H7 (cell line): ENCODE measurements around the gene A2M. TPM values are rescaled to one million over a fixed set of nuclear protein-coding genes. Genes with fewer than 3 reads are reported as not detected.

ENCODE experiments used
- DNase-seq: peaks from one replicate; pipeline ENCODE4 v3.0.0; 2012
- H3K27me3 ChIP-seq: 2 replicates; pipeline ENCODE4 v1.6.0; 2011; ENCODE audit warnings: mild to moderate bottlenecking, low read length; ENCODE audit not compliant: control insufficient read depth, insufficient read depth
- H3K36me3 ChIP-seq: replicated peaks from 2 replicates; pipeline ENCODE4 v1.5.1; 2011; ENCODE audit warnings: low read length; ENCODE audit not compliant: control insufficient read depth, insufficient read depth
- H3K4me3 ChIP-seq: 2 replicates; pipeline ENCODE4 v1.5.1; 2011; ENCODE audit warnings: low read depth, mild to moderate bottlenecking, control low read depth, low read length, moderate library complexity; ENCODE audit not compliant: insufficient read depth
- total RNA-seq: library from RNA; depleted of rRNA; stranded (reverse); fragments of >200 nt; shearing (Covaris generic); gene quantifications from 2 replicates; pipeline ENCODE4 v1.2.3, GENCODE V29; 2014

The A2M gene
- total RNA-seq, 1 experiment from 2014 or later: not detected

DNA sequence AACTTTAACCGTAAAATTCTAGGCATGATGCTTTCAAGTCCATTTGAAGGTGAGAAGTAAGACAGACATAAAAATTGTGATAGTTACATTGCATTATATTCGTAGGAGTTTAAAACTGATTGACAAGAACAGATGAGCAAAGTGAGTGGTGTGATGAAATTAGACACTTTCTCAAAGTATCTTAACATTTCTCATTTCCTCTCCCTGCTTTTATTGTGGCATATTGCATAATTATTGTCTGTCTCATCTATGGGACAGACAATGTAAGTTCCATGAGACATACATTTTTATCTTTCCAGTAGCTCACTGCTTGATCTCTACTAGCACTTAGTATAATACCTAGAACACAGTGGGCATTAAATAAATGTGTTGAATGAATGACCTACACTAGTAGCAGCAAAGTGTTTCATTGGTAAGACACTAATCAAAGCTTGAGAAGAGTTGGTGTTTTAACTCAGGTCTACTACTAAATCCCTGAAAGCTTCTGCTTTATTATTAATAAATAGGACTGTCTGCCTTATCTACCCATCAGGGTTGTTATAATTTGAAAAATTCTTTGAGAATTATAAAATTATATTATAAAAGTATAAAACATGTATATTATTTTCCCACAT lies 19.0 kb downstream of the A2M start:
- H3K36me3 ChIP-seq: no peaks in the 10 kb centered on the region
- no peaks in the 10 kb centered on the region for H3K27me3 ChIP-seq
- H3K4me3 ChIP-seq: no peak overlapping the region
- no peak for DNase-seq

GRCh38 chr12:9095322-9095721 lies 20.4 kb downstream of the A2M start:
- Histone ChIP-seq H3K36me3 (no peaks in the 10 kb centered on the region), H3K27me3 (no peaks in the 10 kb centered on the region), H3K4me3 (no peak overlapping the region)
- no peak for DNase-seq

DNA sequence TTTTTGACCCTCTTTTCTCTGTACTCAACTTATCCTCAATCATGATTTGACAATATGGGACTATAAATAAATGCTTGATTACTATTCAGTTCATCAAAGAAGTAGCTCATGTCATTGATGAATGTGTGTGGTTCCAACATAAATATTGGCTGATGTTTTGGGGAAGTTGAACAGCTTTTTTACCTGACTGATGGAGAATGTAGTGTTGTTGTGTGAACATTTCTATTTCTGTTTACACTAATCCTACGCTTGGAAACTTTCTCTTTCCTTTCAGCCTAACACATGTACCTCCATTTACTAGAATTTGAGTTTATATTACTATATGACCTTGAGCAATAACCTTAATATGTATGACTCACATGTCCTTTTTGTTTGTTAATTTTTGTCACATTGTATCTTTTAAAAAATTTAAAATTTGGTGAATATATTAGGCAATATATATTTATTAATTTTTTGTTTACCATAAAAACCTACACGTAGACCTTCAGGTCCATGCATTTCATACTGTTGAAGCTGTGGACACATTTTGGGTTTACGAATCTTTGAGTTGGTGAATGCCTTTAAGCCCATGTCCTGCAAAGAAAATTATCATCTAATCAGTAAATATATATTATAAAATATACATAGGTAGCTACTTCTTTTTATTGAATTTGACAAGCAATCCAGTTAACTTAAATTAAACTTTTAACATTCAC lies 21.1 kb downstream of the A2M start:
- Histone ChIP-seq H3K4me3 (no peak overlapping the region), H3K36me3 (no peaks in the 10 kb centered on the region), H3K27me3 (no peaks in the 10 kb centered on the region)
- no peak for DNase-seq

DNA sequence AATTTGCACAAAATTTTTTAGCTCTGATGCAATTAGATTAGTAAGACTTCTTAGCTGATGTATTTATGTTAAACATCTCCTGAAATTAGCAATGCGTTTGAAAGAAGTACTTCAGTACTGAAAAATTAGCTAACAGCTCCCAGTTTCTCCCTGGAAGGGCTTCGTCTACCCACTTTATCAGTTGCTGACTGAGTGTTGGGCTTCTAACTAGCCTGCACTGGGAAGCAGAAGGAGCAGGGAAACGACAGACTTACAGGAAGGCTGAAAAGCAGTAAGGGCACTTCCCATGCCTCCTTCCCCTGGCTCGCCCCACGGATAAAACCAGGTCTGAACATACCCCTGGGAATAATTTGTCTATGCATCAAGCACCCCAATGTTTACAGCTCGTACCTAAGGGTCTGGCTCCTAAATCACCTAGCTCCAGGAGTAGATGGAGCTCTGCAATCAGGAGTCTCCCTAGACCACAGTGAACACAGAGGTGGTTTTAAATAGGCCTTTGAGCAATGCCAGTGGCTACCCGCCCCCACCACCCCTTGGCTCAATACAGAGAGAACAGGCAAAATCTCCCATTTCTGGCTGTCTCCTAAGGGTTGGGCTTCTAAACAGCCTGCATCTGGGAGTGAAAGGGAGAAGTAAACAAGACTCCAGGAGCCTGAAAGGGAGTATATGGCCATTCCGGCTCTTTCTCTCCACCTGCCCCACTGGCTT lies 23.7 kb downstream of the A2M start:
- H3K4me3 ChIP-seq: no peak overlapping the region
- DNase-seq: peak; percentile 18

DNA sequence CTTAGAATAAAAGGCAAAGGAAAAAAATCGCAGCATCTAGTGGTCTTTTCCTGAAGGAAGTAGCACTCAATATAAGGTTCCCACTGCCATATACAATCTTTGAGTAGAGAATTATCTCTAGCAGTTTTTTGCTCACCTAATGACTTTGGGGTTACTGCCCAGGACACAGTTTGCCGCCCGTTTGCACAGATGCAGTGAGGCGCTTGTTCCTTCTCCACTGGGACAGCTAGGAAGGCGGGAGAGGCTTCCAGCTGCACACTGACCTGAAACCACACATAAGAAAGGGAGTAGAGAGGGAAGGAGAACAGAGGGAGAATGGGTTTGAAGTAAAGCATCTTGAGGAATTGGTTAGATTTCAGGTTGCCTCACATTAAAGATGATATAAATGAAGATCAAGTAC lies 25.5 kb downstream of the A2M start:
- H3K4me3 ChIP-seq: no peak overlapping the region
- H3K36me3 ChIP-seq: no peaks in the 10 kb centered on the region
- DNase-seq: no peak
- no peaks in the 10 kb centered on the region for H3K27me3 ChIP-seq

More for the DNA sequence above, 23.7 kb downstream of the A2M start:
- Histone ChIP-seq H3K36me3 (no peaks in the 10 kb centered on the region), H3K27me3 (no peaks in the 10 kb centered on the region)

- H3K36me3 ChIP-seq: no peaks in the 10 kb centered on the region
- H3K4me3 ChIP-seq: no peak overlapping the region
- no peaks in the 10 kb centered on the region for H3K27me3 ChIP-seq
- no peak for DNase-seq
These were observed 28.5 kb downstream of the A2M start for GRCh38 chr12:9087087-9087835.

- H3K36me3 ChIP-seq: no peaks in the 10 kb centered on the region
- DNase-seq: no peak
These were observed 29.6 kb downstream of the A2M start for GRCh38 chr12:9086087-9086486.

GRCh38 chr12:9084417-9084816 lies 31.3 kb downstream of the A2M start:
- no peak for DNase-seq

More at GRCh38 chr12:9086087-9086486, 29.6 kb downstream of the A2M start:
- Histone ChIP-seq H3K27me3 (no peaks in the 10 kb centered on the region), H3K4me3 (no peak overlapping the region)

GRCh38 chr12:9083793-9084192 lies 31.9 kb downstream of the A2M start:
- no peak for DNase-seq

More at GRCh38 chr12:9084417-9084816, 31.3 kb downstream of the A2M start:
- Histone ChIP-seq H3K27me3 (no peaks in the 10 kb centered on the region), H3K4me3 (no peak overlapping the region), H3K36me3 (no peaks in the 10 kb centered on the region)

GRCh38 chr12:9081667-9082427 lies 33.9 kb downstream of the A2M start:
- Histone ChIP-seq H3K4me3 (no peak overlapping the region), H3K27me3 (no peaks in the 10 kb centered on the region), H3K36me3 (no peaks in the 10 kb centered on the region)
- no peak for DNase-seq

More at GRCh38 chr12:9083793-9084192, 31.9 kb downstream of the A2M start:
- no peaks in the 10 kb centered on the region for H3K36me3 ChIP-seq
- H3K27me3 ChIP-seq: no peaks in the 10 kb centered on the region
- no peak overlapping the region for H3K4me3 ChIP-seq

GRCh38 chr12:9079883-9080675 lies 35.6 kb downstream of the A2M start:
- no peak for DNase-seq
- no peak overlapping the region for H3K4me3 ChIP-seq
- no peaks in the 10 kb centered on the region for H3K27me3 ChIP-seq
- no peaks in the 10 kb centered on the region for H3K36me3 ChIP-seq

- H3K27me3 ChIP-seq: no peaks in the 10 kb centered on the region
- H3K36me3 ChIP-seq: no peaks in the 10 kb centered on the region
- H3K4me3 ChIP-seq: no peak overlapping the region
- no peak for DNase-seq
These were observed 36.6 kb downstream of the A2M start for GRCh38 chr12:9079082-9079481.
